Breast epithelium (tissue), 3 donors: ENCODE data around the gene CYP4F22.

Experiments used
- CTCF ChIP-seq, 3 donors: fragments of 450-650 bp; IDR thresholded peaks; one replicate each; pipeline ENCODE4 v1.5.1; 2016 to 2017; ENCODE audit warnings: antibody characterized with exemption in 3 of 3, mild to moderate bottlenecking in 3 of 3, moderate library complexity in 3 of 3
- POLR2A ChIP-seq: fragments of 450-650 bp; IDR thresholded peaks from one replicate; pipeline ENCODE4 v1.6.1; 2016; ENCODE audit warnings: antibody characterized with exemption, mild to moderate bottlenecking, moderate library complexity

GRCh38 chr19:15488489-15489226 is 19.7 kb upstream of the CYP4F22 start:
- TF ChIP-seq CTCF (IDR thresholded peaks at IDR 0.05) (no peak), POLR2A (no peak)
